SK-N-MC (cell line): ENCODE data around the gene PVALB.

Source experiments
- DNase-seq: peaks from one replicate; pipeline ENCODE4 v3.0.0-alpha.2; 2011; ENCODE audit warnings: low read depth, low spot score
- H3K27ac ChIP-seq: fragments of 200-600 bp; sonication (generic); 2 replicates; pipeline ENCODE4 v1.5.1; 2016; ENCODE audit warnings: mixed run types
- H3K36me3 ChIP-seq: fragments of 200-600 bp; sonication (generic); 2 replicates; pipeline ENCODE4 v1.6.1; 2017; ENCODE audit warnings: antibody characterized with exemption, low read length, mixed read lengths; ENCODE audit not compliant: insufficient read depth
- H3K4me3 ChIP-seq: fragments of 200-600 bp; sonication (generic); 2 replicates; pipeline ENCODE4 v1.5.1; 2016
- H3K9ac ChIP-seq: fragments of 200-600 bp; sonication (generic); 2 replicates; pipeline ENCODE4 v1.8.0; 2017; ENCODE audit warnings: mixed run types, mixed read lengths; ENCODE audit not compliant: insufficient read length
- H3K9me3 ChIP-seq: fragments of 200-600 bp; sonication (generic); 2 replicates; pipeline ENCODE4 v1.6.1; 2017; ENCODE audit warnings: low read depth, mild to moderate bottlenecking, antibody characterized with exemption, low read length, moderate library complexity, mixed read lengths
- EZH2 ChIP-seq: fragments of 200-600 bp; sonication (generic); IDR thresholded peaks from one replicate; pipeline ENCODE4 v1.6.1; 2017; ENCODE audit warnings: antibody characterized with exemption
- FOXP2 ChIP-seq: optimal IDR thresholded peaks from 2 replicates; pipeline ENCODE3; 2011; ENCODE audit warnings: mild to moderate bottlenecking, moderate library complexity; ENCODE audit not compliant: insufficient read depth; ENCODE audit errors: extremely low read length, control extremely low read depth
- POLR2AphosphoS5 ChIP-seq: IDR thresholded peaks from 2 replicates; pipeline ENCODE4 v1.6.1; 2012; ENCODE audit warnings: mild to moderate bottlenecking, low read depth, low read length, borderline replicate concordance

The PVALB gene

GRCh38 chr22:36797374-36797773, 19.5 kb downstream of the PVALB start:
- no peak overlapping the region for H3K9ac ChIP-seq
- no peaks in the 10 kb centered on the region for H3K36me3 ChIP-seq
- no peak for DNase-seq
- no peak overlapping the region for H3K27ac ChIP-seq
- H3K4me3 ChIP-seq, result no peak overlapping the region
- no peak for TF ChIP-seq POLR2AphosphoS5
- no peak for TF ChIP-seq EZH2
- no peak for TF ChIP-seq FOXP2
- no peaks in the 10 kb centered on the region for H3K9me3 ChIP-seq

GRCh38 chr22:36796552-36797175, 20.2 kb downstream of the PVALB start:
- H3K4me3 ChIP-seq, result no peak overlapping the region
- no peaks in the 10 kb centered on the region for H3K36me3 ChIP-seq
- no peak for DNase-seq
- no peak overlapping the region for H3K27ac ChIP-seq
- no peak overlapping the region for H3K9ac ChIP-seq
- no peak for TF ChIP-seq EZH2
- TF ChIP-seq POLR2AphosphoS5, result no peak
- no peak for TF ChIP-seq FOXP2
- no peaks in the 10 kb centered on the region for H3K9me3 ChIP-seq

GRCh38 chr22:36795633-36796032, 21.2 kb downstream of the PVALB start:
- Histone ChIP-seq H3K9me3 (no peaks in the 10 kb centered on the region), H3K27ac (no peak overlapping the region), H3K4me3 (no peak overlapping the region), H3K9ac (no peak overlapping the region), H3K36me3 (no peaks in the 10 kb centered on the region)
- TF ChIP-seq FOXP2 (no peak), EZH2 (no peak), POLR2AphosphoS5 (no peak)
- DNase-seq, result no peak

GRCh38 chr22:36790648-36791047, 26.2 kb downstream of the PVALB start:
- Histone ChIP-seq H3K9me3 (no peaks in the 10 kb centered on the region), H3K36me3 (no peaks in the 10 kb centered on the region), H3K27ac (no peak overlapping the region), H3K4me3 (no peak overlapping the region), H3K9ac (no peak overlapping the region)
- TF ChIP-seq POLR2AphosphoS5 (no peak), EZH2 (no peak), FOXP2 (no peak)
- no peak for DNase-seq

GRCh38 chr22:36787204-36787988, 29.4 kb downstream of the PVALB start:
- Histone ChIP-seq H3K9me3 (no peaks in the 10 kb centered on the region), H3K36me3 (no peaks in the 10 kb centered on the region), H3K27ac (no peak overlapping the region), H3K4me3 (no peak overlapping the region), H3K9ac (no peak overlapping the region)
- TF ChIP-seq POLR2AphosphoS5, result no peak
- TF ChIP-seq FOXP2, result no peak
- no peak for DNase-seq

- Histone ChIP-seq H3K4me3 (no peak overlapping the region), H3K27ac (no peak overlapping the region), H3K36me3 (no peaks in the 10 kb centered on the region), H3K9me3 (no peaks in the 10 kb centered on the region), H3K9ac (no peak overlapping the region)
- DNase-seq, result no peak
- TF ChIP-seq FOXP2 (no peak), POLR2AphosphoS5 (no peak), EZH2 (no peak)
Observed at GRCh38 chr22:36783743-36784142, 33.1 kb downstream of the PVALB start.

- no peak overlapping the region for H3K9ac ChIP-seq
- no peaks in the 10 kb centered on the region for H3K9me3 ChIP-seq
- no peaks in the 10 kb centered on the region for H3K36me3 ChIP-seq
- no peak for DNase-seq
- H3K27ac ChIP-seq, result no peak overlapping the region
- no peak overlapping the region for H3K4me3 ChIP-seq
- TF ChIP-seq EZH2 (no peak), FOXP2 (no peak), POLR2AphosphoS5 (no peak)
Observed at GRCh38 chr22:36781656-36782627, 34.9 kb downstream of the PVALB start.

GRCh38 chr22:36778020-36778419, 38.8 kb downstream of the PVALB start:
- H3K27ac ChIP-seq, result no peak overlapping the region
- H3K4me3 ChIP-seq, result no peak overlapping the region
- no peak overlapping the region for H3K9ac ChIP-seq
- no peaks in the 10 kb centered on the region for H3K36me3 ChIP-seq
- DNase-seq, result no peak
- no peaks in the 10 kb centered on the region for H3K9me3 ChIP-seq
- TF ChIP-seq POLR2AphosphoS5 (no peak), FOXP2 (no peak), EZH2 (no peak)
